H1 (cell line): Measurements from ENCODE around the gene GPC6. TPM values are rescaled to one million over a fixed set of nuclear protein-coding genes. Genes with fewer than 3 reads are reported as not detected.

Experiments used
- CTCF ChIA-PET: fragments of 300-600 bp; sonication (Branson Sonifier 250); formaldehyde crosslinking; loops from one replicate; lab custom pipeline; 2021; ENCODE audit not compliant: partially characterized antibody; lab: Charles Lee
- POLR2A ChIA-PET: fragments of 300-600 bp; sonication (Branson Sonifier 250); formaldehyde crosslinking; loops from one replicate; lab custom pipeline; 2021; ENCODE audit warnings: inconsistent platforms; ENCODE audit not compliant: partially characterized antibody; lab: Charles Lee
- DNase-seq, 2 experiments: peaks; one replicate each; pipeline versions ENCODE4 v3.0.0 to v3.0.0-alpha.2; 2010 to 2022; ENCODE audit warnings: low spot score in 2 of 2, low read depth in 1 of 2, mixed read lengths in 1 of 2
- FAIRE-seq: peaks from 2 replicates; lab custom pipeline; 2011; peaks lifted over from hg19 to GRCh38; lab: Jason Lieb, UNC
- H2AFZ ChIP-seq: 2 replicates; pipeline ENCODE4 v1.8.1; 2012; ENCODE audit warnings: low read length, inconsistent platforms
- H2AK5ac ChIP-seq: 2 replicates; pipeline ENCODE4 v1.6.1; 2013; ENCODE audit warnings: low read depth, low read length
- H2BK120ac ChIP-seq: replicated peaks from 2 replicates; pipeline ENCODE3; 2013; ENCODE audit warnings: low read depth, low read length, inconsistent platforms
- H2BK12ac ChIP-seq: 2 replicates; pipeline ENCODE4 v1.6.1; 2013; ENCODE audit warnings: low read depth, low read length
- H2BK15ac ChIP-seq: 2 replicates; pipeline ENCODE4 v1.6.1; 2013; ENCODE audit warnings: low read length
- H2BK20ac ChIP-seq: 2 replicates; pipeline ENCODE4 v1.6.1; 2013; ENCODE audit warnings: low read length
- H2BK5ac ChIP-seq: 2 replicates; pipeline ENCODE4 v1.6.1; 2013; ENCODE audit warnings: low read depth, low read length
- H3K14ac ChIP-seq: 2 replicates; pipeline ENCODE4 v1.6.1; 2013; ENCODE audit warnings: inconsistent platforms; ENCODE audit not compliant: insufficient read length
- H3K18ac ChIP-seq: 2 replicates; pipeline ENCODE4 v1.6.1; 2013; ENCODE audit warnings: low read length; ENCODE audit errors: extremely low read depth
- H3K23ac ChIP-seq: 2 replicates; pipeline ENCODE4 v1.6.1; 2013; ENCODE audit warnings: inconsistent platforms; ENCODE audit not compliant: insufficient read length
- H3K23me2 ChIP-seq: 2 replicates; pipeline ENCODE4 v1.6.1; 2013; ENCODE audit warnings: low read depth, low read length
- H3K27ac ChIP-seq: 2 replicates; pipeline ENCODE4 v1.6.1; 2011; ENCODE audit warnings: low read depth, low read length, inconsistent platforms
- H3K27me3 ChIP-seq, 4 experiments: replicated peaks in 1 of 4; 1 replicate in 1 of 4; 2 replicates in 3 of 4; pipeline versions ENCODE4 v1.6.1 to v1.8.1; 2011 to 2013; ENCODE audit warnings: low read length in 3 of 4, mild to moderate bottlenecking in 3 of 4, inconsistent platforms in 2 of 4, mixed read lengths in 2 of 4, moderate library complexity in 1 of 4; ENCODE audit not compliant: control insufficient read depth in 3 of 4, insufficient read depth in 3 of 4; ENCODE audit errors: extremely low read depth in 1 of 4
- H3K36me3 ChIP-seq, 4 experiments: 2 replicates each; pipeline versions ENCODE4 v1.6.1 to v1.8.1; 2011 to 2013; ENCODE audit warnings: mild to moderate bottlenecking in 4 of 4, low read length in 3 of 4, moderate library complexity in 2 of 4, control low read depth in 1 of 4, inconsistent platforms in 1 of 4; ENCODE audit not compliant: insufficient read depth in 4 of 4, control insufficient read depth in 2 of 4
- H3K4ac ChIP-seq: replicated peaks from 2 replicates; pipeline ENCODE3; 2013; ENCODE audit warnings: low read length, low read depth, mixed read lengths, inconsistent platforms; ENCODE audit not compliant: insufficient read length
- H3K4me1 ChIP-seq, 4 experiments: replicated peaks in 1 of 4; 1 replicate in 1 of 4; 2 replicates in 3 of 4; pipeline versions ENCODE4 v1.6.1 to v1.8.1; 2011 to 2013; ENCODE audit warnings: low read length in 3 of 4, inconsistent platforms in 2 of 4, mixed read lengths in 1 of 4; ENCODE audit not compliant: insufficient read depth in 4 of 4, control insufficient read depth in 3 of 4
- H3K4me2 ChIP-seq, 2 experiments: 2 replicates each; pipeline versions ENCODE4 v1.6.1 to v1.8.1; 2011 to 2013; ENCODE audit warnings: low read depth in 2 of 2, low read length in 2 of 2, control low read depth in 1 of 2, inconsistent platforms in 1 of 2, mild to moderate bottlenecking in 1 of 2; ENCODE audit not compliant: insufficient read depth in 1 of 2
- H3K4me3 ChIP-seq, 4 experiments: fragments of 200-600, 300-600 bp in 1 of 4; sonication (generic), shearing (Covaris generic), sonication (Bioruptor Twin) in 1 of 4; 2 replicates each; pipeline versions ENCODE4 v1.5.1 to v1.8.1; 2011 to 2016; ENCODE audit warnings: low read length in 4 of 4, low read depth in 3 of 4, control low read depth in 2 of 4, inconsistent platforms in 2 of 4, mild to moderate bottlenecking in 2 of 4, mixed read lengths in 1 of 4, moderate library complexity in 1 of 4; ENCODE audit not compliant: insufficient read depth in 2 of 4; ENCODE audit errors: extremely low read depth in 1 of 4
- H3K56ac ChIP-seq: replicated peaks from 2 replicates; pipeline ENCODE3; 2013; ENCODE audit warnings: low read depth, mild to moderate bottlenecking, mixed read lengths, low read length, inconsistent platforms; ENCODE audit not compliant: insufficient read length
- H3K79me1 ChIP-seq: 2 replicates; pipeline ENCODE4 v1.6.1; 2013; ENCODE audit warnings: low read depth, low read length, control low read depth
- H3K79me2 ChIP-seq, 2 experiments: 2 replicates each; pipeline versions ENCODE4 v1.6.1 to v1.8.1; 2012 to 2013; ENCODE audit warnings: low read length in 2 of 2, mild to moderate bottlenecking in 2 of 2, inconsistent platforms in 1 of 2; ENCODE audit not compliant: insufficient read depth in 2 of 2, control insufficient read depth in 1 of 2
- H3K9ac ChIP-seq, 4 experiments: replicated peaks in 1 of 4; 1 replicate in 1 of 4; 2 replicates in 3 of 4; pipeline versions ENCODE4 v1.6.1 to v1.8.1; 2011 to 2013; ENCODE audit warnings: low read depth in 3 of 4, low read length in 3 of 4, control low read depth in 2 of 4, mild to moderate bottlenecking in 2 of 4, moderate library complexity in 2 of 4, inconsistent platforms in 1 of 4; ENCODE audit errors: extremely low read depth in 1 of 4
- H3K9me3 ChIP-seq, 2 experiments: 2 replicates each; pipeline versions ENCODE4 v1.6.1 to v1.8.1; 2012 to 2013; ENCODE audit warnings: mild to moderate bottlenecking in 2 of 2, moderate library complexity in 2 of 2, control low read depth in 1 of 2, inconsistent platforms in 1 of 2, low read depth in 1 of 2, low read length in 1 of 2, mixed read lengths in 1 of 2; ENCODE audit not compliant: insufficient read depth in 2 of 2
- H4K20me1 ChIP-seq, 2 experiments: replicated peaks in 1 of 2; 2 replicates each; pipeline versions ENCODE3 to v1.8.1; 2011 to 2013; ENCODE audit warnings: inconsistent platforms in 2 of 2, low read length in 2 of 2, mild to moderate bottlenecking in 1 of 2; ENCODE audit not compliant: insufficient read depth in 2 of 2, control insufficient read depth in 1 of 2
- H4K5ac ChIP-seq: 2 replicates; pipeline ENCODE4 v1.6.1; 2013; ENCODE audit warnings: low read length, low read depth, mixed read lengths, inconsistent platforms; ENCODE audit not compliant: insufficient read length
- H4K8ac ChIP-seq: 2 replicates; pipeline ENCODE4 v1.8.0; 2013; ENCODE audit warnings: mild to moderate bottlenecking, moderate library complexity, low read length, inconsistent platforms; ENCODE audit not compliant: insufficient read depth; ENCODE audit errors: extremely low read depth
- H4K91ac ChIP-seq: replicated peaks from 2 replicates; pipeline ENCODE3; 2013; ENCODE audit warnings: low read length, mixed read lengths, inconsistent platforms; ENCODE audit not compliant: insufficient read length
- CREB1 ChIP-seq: IDR thresholded peaks from 2 replicates; pipeline ENCODE4 v1.6.1; 2012; ENCODE audit warnings: inconsistent platforms
- E2F6 ChIP-seq: IDR thresholded peaks from 2 replicates; pipeline ENCODE4 v1.6.1; 2012; ENCODE audit warnings: inconsistent platforms
- HDAC2 ChIP-seq, 2 experiments: fragments of 300-600 bp in 1 of 2; sonication (generic) in 1 of 2; IDR thresholded peaks; 2 replicates each; pipeline ENCODE4 v1.6.1; 2011 to 2012; ENCODE audit warnings: low read depth in 2 of 2, low read length in 2 of 2, mild to moderate bottlenecking in 2 of 2, moderate library complexity in 2 of 2, borderline replicate concordance in 1 of 2, inconsistent platforms in 1 of 2
- JUND ChIP-seq: IDR thresholded peaks from 2 replicates; pipeline ENCODE4 v1.6.1; 2011; ENCODE audit warnings: mild to moderate bottlenecking, improper control_type of control experiment, low read length
- POLR2A ChIP-seq, 2 experiments: IDR thresholded peaks; 1 replicate in 1 of 2; 2 replicates in 1 of 2; pipeline ENCODE4 v1.6.1; 2011; ENCODE audit warnings: low read depth in 2 of 2, low read length in 2 of 2, mild to moderate bottlenecking in 2 of 2; ENCODE audit errors: control extremely low read depth in 1 of 2
- POLR2AphosphoS5 ChIP-seq: IDR thresholded peaks from 2 replicates; pipeline ENCODE4 v1.6.1; 2011; ENCODE audit warnings: low read depth, low read length
- RAD21 ChIP-seq, 2 experiments: IDR thresholded peaks in 1 of 2; conservative IDR thresholded peaks in 1 of 2; 2 replicates each; pipeline ENCODE4 v1.6.1; 2011; ENCODE audit warnings: low read depth in 2 of 2, low read length in 2 of 2, improper control_type of control experiment in 1 of 2, inconsistent platforms in 1 of 2, mild to moderate bottlenecking in 1 of 2, moderate library complexity in 1 of 2
- SIRT6 ChIP-seq: IDR thresholded peaks from one replicate; pipeline ENCODE4 v1.7.1; 2012; ENCODE audit warnings: low read length, inconsistent platforms
- polyA plus RNA-seq, 7 experiments: library from polyadenylated mRNA; depleted of rRNA in 3 of 7; stranded (reverse) in 5 of 7; unstranded in 2 of 7; fragments of >200 nt in 5 of 7; fragments of 200-250 nt in 2 of 7; gene quantifications; 1 replicate in 5 of 7; 2 replicates in 1 of 7; 4 replicates in 1 of 7; pipeline versions ENCODE4 v1.2.1 to v1.2.3, GENCODE V29; 2011 to 2013; ENCODE audit warnings: missing spikeins in 2 of 7, mixed read lengths in 2 of 7
- total RNA-seq: library from RNA; stranded (reverse); fragmentation: NEBNext Ultra II Directional; extraction: Animal tissue kit (Norgen Biotek cat#: 25700); gene quantifications from 2 replicates; pipeline ENCODE4 v1.2.1, GENCODE V29; 2021

The GPC6 gene
- total and polyA plus RNA-seq, 2 of the 8 experiments (the other 6 are each of a cell fraction or from before 2014, with no cell fraction given) = 5.4 to 12.0 TPM

GRCh38 chr13:93446238-93446637, 219.6 kb downstream of the GPC6 start (continued):
- no peak for TF ChIP-seq JUND

- Histone ChIP-seq H2BK20ac (no peak overlapping the region), H3K4me2 (no peak overlapping the region), H3K9me3 (no peaks in the 10 kb centered on the region), H2BK5ac (no peak overlapping the region), H2AFZ (no peak overlapping the region), H3K56ac (no peak overlapping the region), H3K14ac (no peak overlapping the region), H4K5ac (no peak overlapping the region), H3K23ac (no peak overlapping the region), H3K4ac (no peak overlapping the region), H3K4me3 (no peak overlapping the region), H3K79me2 (no peaks in the 10 kb centered on the region), H4K8ac (no peak overlapping the region), H3K36me3 (no peaks in the 10 kb centered on the region), H4K91ac (no peak overlapping the region), H3K27ac (no peak overlapping the region), H2BK120ac (no peak overlapping the region), H3K27me3 (no peaks in the 10 kb centered on the region), H3K4me1 (0 out of 7 replicates have a peak, but pooled peaks cover 0 to 1% (median 0%) of the 10 kb centered on the region in 4 experiments), H4K20me1 (no peaks in the 10 kb centered on the region), H3K9ac (no peak overlapping the region), H3K23me2 (no peaks in the 10 kb centered on the region), H2BK15ac (no peak overlapping the region), H2AK5ac (no peak overlapping the region), H2BK12ac (no peak overlapping the region), H3K79me1 (no peaks in the 10 kb centered on the region), H3K18ac (no peak overlapping the region)
- FAIRE-seq (no peak), DNase-seq (no peak)
- TF ChIP-seq CREB1 (no peak), HDAC2 (IDR thresholded peaks at IDR 0.05; ENCODE audit: borderline replicate concordance in 1 of 2, low read depth in 2 of 2, low read length in 2 of 2) (no peak), POLR2A (IDR thresholded peaks at IDR 0.05; ENCODE audit: control extremely low read depth in 1 of 2, low read depth in 2 of 2, low read length in 2 of 2) (no peak), RAD21 (IDR thresholded peaks at IDR 0.05 in 1 of 2, conservative IDR thresholded peaks at IDR 0.05 in 1 of 2; ENCODE audit: low read depth in 2 of 2, low read length in 2 of 2) (no peak), SIRT6 (no peak), POLR2AphosphoS5 (no peak), E2F6 (no peak)
- POLR2A ChIA-PET = no interaction called here
- CTCF ChIA-PET = interaction anchor here (0.6 kb wide), 1 partner anchor 13 kb away, joined by 3 read pairs; no protein-coding TSS in a partner anchor
Measured at GRCh38 chr13:93450191-93450621, 223.6 kb downstream of the GPC6 start.
